ENCODE data around the gene ABCA2.
"Not testable (repeated sequence)": the region's sequence is repeated elsewhere in the genome, so short reads cannot be mapped to it uniquely, and the experiment has no call there.

ABCA2 gene

GRCh38 chr9:137065336-137065967, 37.4 kb upstream of the ABCA2 start:
- TF ChIP-seq NFRKB (IDR thresholded peaks at IDR 0.05) (no peak), ZNF384 (IDR thresholded peaks at IDR 0.05) (no peak), FOXK2 (IDR thresholded peaks at IDR 0.05) (no peak), ARNT (IDR thresholded peaks at IDR 0.05) (no peak), PKNOX1 (IDR thresholded peaks at IDR 0.05) (no peak), L3MBTL2 (conservative IDR thresholded peaks at IDR 0.05) (no peak), CTBP1 (IDR thresholded peaks at IDR 0.05; ENCODE audit: borderline replicate concordance) (no peak), BHLHE40 (IDR thresholded peaks at IDR 0.05; ENCODE audit: borderline replicate concordance) (no peak), SUZ12 (IDR thresholded peaks at IDR 0.05) (no peak), LEF1 (IDR thresholded peaks at IDR 0.05; ENCODE audit: borderline replicate concordance) (no peak), TARDBP (IDR thresholded peaks at IDR 0.05) (no peak), FOXM1 (IDR thresholded peaks at IDR 0.05; ENCODE audit: borderline replicate concordance) (no peak), FOXA1 (IDR thresholded peaks at IDR 0.05) (no peak), HDGF (IDR thresholded peaks at IDR 0.05; ENCODE audit: borderline replicate concordance) (no peak), ELF4 (IDR thresholded peaks at IDR 0.05) (no peak), SP1 (IDR thresholded peaks at IDR 0.05) (no peak)
- CTCF ChIA-PET = interaction anchor here (0.6 to 1.2 kb wide), 3 partner anchors 28 to 188 kb away, joined by 3 to 4 read pairs (median 3); no protein-coding TSS in a partner anchor
- POLR2A ChIA-PET = no interaction called here
- no peak for DNase-seq (ENCODE audit: extremely low spot score)

GRCh38 chr9:137064880-137065164, 36.8 kb upstream of the ABCA2 start:
- no peak for DNase-seq (ENCODE audit: extremely low spot score)
- TF ChIP-seq ELF4 (IDR thresholded peaks at IDR 0.05) (no peak), NFRKB (IDR thresholded peaks at IDR 0.05) (no peak), SUZ12 (IDR thresholded peaks at IDR 0.05) (no peak), ARNT (IDR thresholded peaks at IDR 0.05) (no peak), L3MBTL2 (conservative IDR thresholded peaks at IDR 0.05) (no peak), CTBP1 (IDR thresholded peaks at IDR 0.05; ENCODE audit: borderline replicate concordance) (no peak), TARDBP (IDR thresholded peaks at IDR 0.05) (no peak)
- ChIA-PET POLR2A (no interaction called here), CTCF (interaction anchor here (0.6 to 1.2 kb wide), 3 partner anchors 12 to 187 kb away, joined by 3 to 5 read pairs (median 4); partner anchors contain the start of gene UAP1L1)

GRCh38 chr9:137064027-137064879, 36.2 kb upstream of the ABCA2 start:
- peak; percentile 82 for DNase-seq (ENCODE audit: extremely low spot score)
- TF ChIP-seq NFRKB (IDR thresholded peaks at IDR 0.05) = no peak
- TF ChIP-seq FOXA1 (IDR thresholded peaks at IDR 0.05) = no peak
- no peak for TF ChIP-seq ZNF384 (IDR thresholded peaks at IDR 0.05)
- no peak for TF ChIP-seq SUZ12 (IDR thresholded peaks at IDR 0.05)
- no peak for TF ChIP-seq TARDBP (IDR thresholded peaks at IDR 0.05)
- no peak for TF ChIP-seq HDGF (IDR thresholded peaks at IDR 0.05; ENCODE audit: borderline replicate concordance)
- no peak for TF ChIP-seq FOXM1 (IDR thresholded peaks at IDR 0.05; ENCODE audit: borderline replicate concordance)
- no peak for TF ChIP-seq FOXK2 (IDR thresholded peaks at IDR 0.05)
- TF ChIP-seq ARNT (IDR thresholded peaks at IDR 0.05) = no peak
- TF ChIP-seq LEF1 (IDR thresholded peaks at IDR 0.05; ENCODE audit: borderline replicate concordance) = no peak
- TF ChIP-seq BHLHE40 (IDR thresholded peaks at IDR 0.05; ENCODE audit: borderline replicate concordance) = no peak
- ChIA-PET CTCF (interaction anchor here (0.6 to 1.2 kb wide), 12 partner anchors 8 to 276 kb away, joined by 3 to 9 read pairs (median 4); partner anchors contain the start of genes MAN1B1, NPDC1 and UAP1L1), POLR2A (interaction anchor here (0.9 kb wide), 1 partner anchor 15 kb away, joined by 5 read pairs; no protein-coding TSS in a partner anchor)

- no peak for TF ChIP-seq BHLHE40 (IDR thresholded peaks at IDR 0.05; ENCODE audit: borderline replicate concordance)
- TF ChIP-seq ZNF384 (IDR thresholded peaks at IDR 0.05) = no peak
- TF ChIP-seq ELF4 (IDR thresholded peaks at IDR 0.05) = no peak
- no peak for TF ChIP-seq FOXA1 (IDR thresholded peaks at IDR 0.05)
- no peak for TF ChIP-seq ARNT (IDR thresholded peaks at IDR 0.05)
- TF ChIP-seq SP1 (IDR thresholded peaks at IDR 0.05) = no peak
- no peak for TF ChIP-seq NFRKB (IDR thresholded peaks at IDR 0.05)
- TF ChIP-seq SUZ12 (IDR thresholded peaks at IDR 0.05) = no peak
- TF ChIP-seq TARDBP (IDR thresholded peaks at IDR 0.05) = no peak
- TF ChIP-seq L3MBTL2 (conservative IDR thresholded peaks at IDR 0.05) = no peak
- TF ChIP-seq FOXM1 (IDR thresholded peaks at IDR 0.05; ENCODE audit: borderline replicate concordance) = no peak
- TF ChIP-seq HDGF (IDR thresholded peaks at IDR 0.05; ENCODE audit: borderline replicate concordance) = no peak
- TF ChIP-seq PKNOX1 (IDR thresholded peaks at IDR 0.05) = no peak
- no peak for TF ChIP-seq CTBP1 (IDR thresholded peaks at IDR 0.05; ENCODE audit: borderline replicate concordance)
- no peak for TF ChIP-seq FOXK2 (IDR thresholded peaks at IDR 0.05)
- TF ChIP-seq LEF1 (IDR thresholded peaks at IDR 0.05; ENCODE audit: borderline replicate concordance) = no peak
- ChIA-PET CTCF (interaction anchor here (0.6 to 1.2 kb wide), 12 partner anchors 8 to 275 kb away, joined by 3 to 9 read pairs (median 4); partner anchors contain the start of genes MAN1B1, NPDC1 and UAP1L1), POLR2A (interaction anchor here (0.9 kb wide), 1 partner anchor 15 kb away, joined by 5 read pairs; no protein-coding TSS in a partner anchor)
- no peak for DNase-seq (ENCODE audit: extremely low spot score)
Observed at GRCh38 chr9:137063311-137064026, 35.4 kb upstream of the ABCA2 start.

- POLR2A ChIA-PET; DNase-seq (ENCODE audit: extremely low spot score); CTCF ChIA-PET: not testable (repeated sequence)
Observed at GRCh38 chr9:137062798-137063197, 34.8 kb upstream of the ABCA2 start.

GRCh38 chr9:137062384-137062783, 34.3 kb upstream of the ABCA2 start:
- no peak for DNase-seq (ENCODE audit: extremely low spot score)
- TF ChIP-seq LEF1 (IDR thresholded peaks at IDR 0.05; ENCODE audit: borderline replicate concordance) (no peak), L3MBTL2 (conservative IDR thresholded peaks at IDR 0.05) (no peak), ZNF384 (IDR thresholded peaks at IDR 0.05) (no peak), FOXM1 (IDR thresholded peaks at IDR 0.05; ENCODE audit: borderline replicate concordance) (no peak), ARNT (IDR thresholded peaks at IDR 0.05) (no peak), FOXA1 (IDR thresholded peaks at IDR 0.05) (no peak), BHLHE40 (IDR thresholded peaks at IDR 0.05; ENCODE audit: borderline replicate concordance) (no peak)
- ChIA-PET CTCF (no interaction called here), POLR2A (no interaction called here)
